ENCODE data around the gene LRMDA. TPM values are rescaled to one million over a fixed set of nuclear protein-coding genes. Genes with fewer than 3 reads are reported as not detected.
A peak's percentile ranks its signal among the peaks of the same experiment; 100 is the strongest.

The LRMDA gene
- polyA plus RNA-seq, 3 donors, result 39.8 to 59.6 (median 56.4) TPM

DNA sequence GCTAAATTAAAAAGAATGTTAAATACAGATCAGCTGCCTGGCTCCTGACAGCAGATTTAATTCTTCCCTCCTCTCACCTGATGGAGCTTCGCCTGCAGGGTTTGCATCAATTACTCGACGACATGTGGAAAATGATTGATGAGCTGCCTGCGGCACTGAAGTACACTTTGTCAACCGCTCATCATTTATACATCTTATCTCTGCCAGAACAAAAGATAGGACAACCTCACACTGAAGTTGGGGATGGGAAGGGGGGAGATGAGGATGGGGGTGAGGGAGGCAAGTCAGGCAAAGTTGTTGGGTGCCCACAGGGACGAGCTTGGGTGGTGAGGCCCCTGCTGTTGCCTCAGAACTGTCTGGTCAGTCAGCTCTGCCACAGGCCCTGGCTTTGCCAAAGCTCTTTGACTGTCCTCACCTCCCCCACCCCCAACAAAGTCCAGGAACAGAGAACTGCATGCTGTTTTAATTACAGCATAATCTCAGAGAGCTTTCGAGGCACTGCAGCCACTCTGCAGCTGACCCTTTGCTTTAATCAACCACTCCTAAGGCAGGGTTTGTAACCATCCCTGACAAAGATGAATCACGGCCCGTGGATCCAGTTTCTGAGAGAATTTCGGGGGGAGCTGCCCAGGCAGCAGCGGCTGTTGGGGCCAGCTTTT lies 702.3 kb downstream of the LRMDA start:
- no peaks in the 10 kb centered on the region for H3K27me3 ChIP-seq (ENCODE audit: control insufficient read depth in 2 of 2, insufficient read depth in 2 of 2, low read length in 2 of 2)
- no peaks in the 10 kb centered on the region for H3K9me3 ChIP-seq (replicated peaks in 1 of 2; ENCODE audit: control insufficient read depth in 1 of 2, insufficient read depth in 1 of 2, low read length in 2 of 2)
- H3K36me3 ChIP-seq (replicated peaks in 1 of 2; ENCODE audit: control insufficient read depth in 1 of 2, insufficient read depth in 2 of 2, low read length in 2 of 2), result no peaks in the 10 kb centered on the region
- Mint-ChIP-seq H3K9me3 (peaks cover 0 to 3% (median 0%) of the 10 kb centered on the region in 7 donors), H3K4me3 (no peak overlapping the region), H3K27me3 (ENCODE audit: low read depth in 3 of 3) (peaks cover 0 to 3% (median 1%) of the 10 kb centered on the region in 3 donors), H3K36me3 (peaks cover 0 to 5% of the 10 kb centered on the region in 2 donors), H3K27ac (no peak overlapping the region), H3K4me1 (no peaks in the 10 kb centered on the region)
- H3K79me2 ChIP-seq (ENCODE audit: insufficient read depth, low read length), result no peaks in the 10 kb centered on the region
- no peak overlapping the region for H3K27ac ChIP-seq (ENCODE audit: low read depth in 1 of 2, low read length in 2 of 2)
- 100% methylated on average over 1 of the region's 11 CpGs for WGBS (ENCODE audit: insufficient coverage)
- H3K4me2 ChIP-seq (replicated peaks; ENCODE audit: extremely low read depth, low read length, poor library complexity, severe bottlenecking), result no peak overlapping the region
- H3K4me3 ChIP-seq (replicated peaks in 1 of 3; ENCODE audit: low read depth in 2 of 3, low read length in 3 of 3), result no peak overlapping the region
- no peak for DNase-seq
- intact Hi-C loops (cut with micrococcal nuclease), result no loop called here
- H3K4me1 ChIP-seq (ENCODE audit: control insufficient read depth in 1 of 2, insufficient read depth in 2 of 2, low read length in 2 of 2), result no peaks in the 10 kb centered on the region
- no peak overlapping the region for H2AFZ ChIP-seq (ENCODE audit: insufficient read depth, low read depth, low read length, poor library complexity, severe bottlenecking)
- TF ChIP-seq CTCF (IDR thresholded peaks at IDR 0.05), result no peak
- H4K20me1 ChIP-seq (ENCODE audit: insufficient read depth, low read length), result no peaks in the 10 kb centered on the region
- no peak overlapping the region for H3K9ac ChIP-seq (ENCODE audit: insufficient read depth, low read length, poor library complexity, severe bottlenecking)

- Mint-ChIP-seq H3K27ac (peak overlapping the region in 1 of 7 donors; percentile 73), H3K9me3 (peaks cover 0 to 3% (median 0%) of the 10 kb centered on the region in 7 donors), H3K4me3 (no peak overlapping the region), H3K27me3 (ENCODE audit: low read depth in 3 of 3) (no peaks in the 10 kb centered on the region), H3K36me3 (peaks cover 2 to 5% of the 10 kb centered on the region in 2 donors), H3K4me1 (no peaks in the 10 kb centered on the region)
- Histone ChIP-seq H3K79me2 (ENCODE audit: insufficient read depth, low read length) (no peaks in the 10 kb centered on the region), H3K4me2 (replicated peaks; ENCODE audit: extremely low read depth, low read length, poor library complexity, severe bottlenecking) (no peak overlapping the region), H3K9me3 (replicated peaks in 1 of 2; ENCODE audit: control insufficient read depth in 1 of 2, insufficient read depth in 1 of 2, low read length in 2 of 2) (no peaks in the 10 kb centered on the region), H4K20me1 (ENCODE audit: insufficient read depth, low read length) (no peaks in the 10 kb centered on the region), H2AFZ (ENCODE audit: insufficient read depth, low read depth, low read length, poor library complexity, severe bottlenecking) (no peak overlapping the region), H3K27ac (ENCODE audit: low read depth in 1 of 2, low read length in 2 of 2) (no peak overlapping the region), H3K4me1 (ENCODE audit: control insufficient read depth in 1 of 2, insufficient read depth in 2 of 2, low read length in 2 of 2) (no peaks in the 10 kb centered on the region), H3K36me3 (replicated peaks in 1 of 2; ENCODE audit: control insufficient read depth in 1 of 2, insufficient read depth in 2 of 2, low read length in 2 of 2) (no peaks in the 10 kb centered on the region), H3K27me3 (ENCODE audit: control insufficient read depth in 2 of 2, insufficient read depth in 2 of 2, low read length in 2 of 2) (no peaks in the 10 kb centered on the region), H3K4me3 (replicated peaks in 1 of 3; ENCODE audit: low read depth in 2 of 3, low read length in 3 of 3) (no peak overlapping the region), H3K9ac (ENCODE audit: insufficient read depth, low read length, poor library complexity, severe bottlenecking) (no peak overlapping the region)
- DNase-seq, result no peak
- intact Hi-C loops (cut with micrococcal nuclease), result no loop called here
- TF ChIP-seq CTCF (IDR thresholded peaks at IDR 0.05), result no peak
- 95% methylated on average over 3 of the region's 4 CpGs for WGBS (ENCODE audit: insufficient coverage)
Measured at GRCh38 chr10:76136961-76137360, 705.5 kb downstream of the LRMDA start.

Measured in CD14-positive monocyte (primary cell).